CD14-positive monocyte (primary cell): ENCODE measurements around the gene RNF186. TPM values are rescaled to one million over a fixed set of nuclear protein-coding genes. Genes with fewer than 3 reads are reported as not detected.
A peak's percentile ranks its signal among the peaks of the same experiment; 100 is the strongest.

ENCODE experiments used
- DNase-seq, 3 donors: peaks; one replicate each; pipeline ENCODE4 v3.0.0-alpha.2; 2011 to 2022
- H2AFZ ChIP-seq: 2 replicates; pipeline ENCODE4 v1.6.0; 2012; ENCODE audit warnings: mild to moderate bottlenecking, low read depth, low read length, inconsistent platforms; ENCODE audit not compliant: insufficient read depth, poor library complexity, severe bottlenecking
- H3K27ac ChIP-seq, 2 donors: 1 replicate in 1 of 2; 2 replicates in 1 of 2; pipeline ENCODE4 v1.5.1; 2012 to 2013; ENCODE audit warnings: low read length in 2 of 2, control low read depth in 1 of 2, inconsistent platforms in 1 of 2, low read depth in 1 of 2, mild to moderate bottlenecking in 1 of 2
- H3K27me3 ChIP-seq, 2 donors: one replicate each; pipeline versions ENCODE4 v1.6.0 to v1.6.1; 2011 to 2013; ENCODE audit warnings: low read length in 2 of 2; ENCODE audit not compliant: control insufficient read depth in 2 of 2, insufficient read depth in 2 of 2
- H3K36me3 ChIP-seq, 2 donors: replicated peaks in 1 of 2; 1 replicate in 1 of 2; 2 replicates in 1 of 2; pipeline versions ENCODE4 v1.5.1 to v1.6.1; 2012 to 2013; ENCODE audit warnings: low read length in 2 of 2, control low read depth in 1 of 2, inconsistent platforms in 1 of 2, mild to moderate bottlenecking in 1 of 2; ENCODE audit not compliant: insufficient read depth in 2 of 2, control insufficient read depth in 1 of 2
- H3K4me1 ChIP-seq, 2 donors: 1 replicate in 1 of 2; 2 replicates in 1 of 2; pipeline versions ENCODE4 v1.5.1 to v1.6.1; 2012 to 2013; ENCODE audit warnings: low read length in 2 of 2, control low read depth in 1 of 2, inconsistent platforms in 1 of 2, mild to moderate bottlenecking in 1 of 2, moderate library complexity in 1 of 2; ENCODE audit not compliant: insufficient read depth in 2 of 2, control insufficient read depth in 1 of 2
- H3K4me2 ChIP-seq: replicated peaks from 2 replicates; pipeline ENCODE3; 2012; ENCODE audit warnings: low read length, moderate library complexity, mild to moderate bottlenecking; ENCODE audit not compliant: poor library complexity, severe bottlenecking; ENCODE audit errors: extremely low read depth
- H3K4me3 ChIP-seq, 3 experiments: fragments of 200-600 bp in 1 of 3; sonication (generic) in 1 of 3; replicated peaks in 1 of 3; 1 replicate in 2 of 3; 2 replicates in 1 of 3; pipeline ENCODE4 v1.5.1; 2011 to 2013; ENCODE audit warnings: low read length in 3 of 3, mild to moderate bottlenecking in 3 of 3, control low read depth in 2 of 3, low read depth in 2 of 3, inconsistent platforms in 1 of 3, moderate library complexity in 1 of 3
- H3K79me2 ChIP-seq: 2 replicates; pipeline ENCODE4 v1.6.0; 2012; ENCODE audit warnings: mild to moderate bottlenecking, control low read depth, inconsistent platforms, low read length, moderate library complexity; ENCODE audit not compliant: insufficient read depth
- H3K9ac ChIP-seq: 2 replicates; pipeline ENCODE4 v1.6.0; 2017; ENCODE audit warnings: low read length, mild to moderate bottlenecking; ENCODE audit not compliant: insufficient read depth, poor library complexity, severe bottlenecking
- H3K9me3 ChIP-seq, 2 donors: replicated peaks in 1 of 2; 1 replicate in 1 of 2; 2 replicates in 1 of 2; pipeline versions ENCODE4 v1.5.1 to v1.6.1; 2012 to 2013; ENCODE audit warnings: low read length in 2 of 2, control low read depth in 1 of 2; ENCODE audit not compliant: control insufficient read depth in 1 of 2, insufficient read depth in 1 of 2
- H4K20me1 ChIP-seq: 2 replicates; pipeline ENCODE4 v1.6.0; 2012; ENCODE audit warnings: mild to moderate bottlenecking, low read length, control low read depth, moderate library complexity; ENCODE audit not compliant: insufficient read depth
- H3K27ac Mint-ChIP-seq, 7 donors: one replicate each; pipeline ENCODE4 v1.8.0; 2020; ENCODE audit warnings: mild to moderate bottlenecking in 7 of 7, mixed read lengths in 7 of 7, moderate library complexity in 6 of 7, inconsistent platforms in 2 of 7
- H3K27me3 Mint-ChIP-seq, 3 donors: one replicate each; pipeline ENCODE4 v1.8.0; 2021 to 2022; ENCODE audit warnings: low read depth in 3 of 3, mild to moderate bottlenecking in 3 of 3, mixed read lengths in 3 of 3, moderate library complexity in 3 of 3, inconsistent platforms in 1 of 3
- H3K36me3 Mint-ChIP-seq, 2 donors: one replicate each; pipeline ENCODE4 v1.8.0; 2020; ENCODE audit warnings: mixed read lengths in 2 of 2, inconsistent platforms in 1 of 2, mild to moderate bottlenecking in 1 of 2
- H3K4me1 Mint-ChIP-seq: one replicate; pipeline ENCODE4 v1.8.0; 2020; ENCODE audit warnings: mild to moderate bottlenecking, mixed read lengths
- H3K4me3 Mint-ChIP-seq, 2 donors: one replicate each; pipeline ENCODE4 v1.8.0; 2020; ENCODE audit warnings: mild to moderate bottlenecking in 2 of 2, mixed read lengths in 2 of 2, moderate library complexity in 1 of 2
- H3K9me3 Mint-ChIP-seq, 7 donors: one replicate each; pipeline ENCODE4 v1.8.0; 2020 to 2022; ENCODE audit warnings: mixed read lengths in 7 of 7, mild to moderate bottlenecking in 6 of 7, moderate library complexity in 6 of 7, inconsistent platforms in 2 of 7
- CTCF ChIP-seq: fragments of 200-600 bp; IDR thresholded peaks from one replicate; pipeline ENCODE4 v1.8.0; 2022; ENCODE audit warnings: antibody characterized with exemption, mild to moderate bottlenecking
- WGBS: methylation state at CpG from one replicate; pipeline ENCODE4 v1.1.5; 2013; ENCODE audit warnings: missing lambda C conversion rate; ENCODE audit not compliant: insufficient coverage; 5-methylcytosine and 5-hydroxymethylcytosine counted together
- intact Hi-C, 2 donors: fragments of 100-400 bp; cut with micrococcal nuclease; formaldehyde crosslinking; loops; one replicate each; pipeline versions ENCODE4 v1.15.0 to v1.15.1; 2023
- polyA plus RNA-seq, 3 donors: library from polyadenylated mRNA; depleted of rRNA in 1 of 3; unstranded in 2 of 3; stranded (reverse) in 1 of 3; fragments of 300-500 nt in 2 of 3; fragments of >200 nt in 1 of 3; fragmentation: Illumina TruSeq in 2 of 3; gene quantifications; 1 replicate in 2 of 3; 2 replicates in 1 of 3; pipeline ENCODE4 v1.2.3, GENCODE V29; 2012 to 2021

The RNF186 gene
- polyA plus RNA-seq, 3 donors = not detected

GRCh38 chr1:19837866-19838265 is 22.8 kb upstream of the RNF186 start:
- H2AFZ ChIP-seq = no peak overlapping the region
- no peaks in the 10 kb centered on the region for H3K79me2 ChIP-seq
- Mint-ChIP-seq H3K36me3 (no peaks in the 10 kb centered on the region), H3K9me3 (peaks cover 0 to 8% (median 4%) of the 10 kb centered on the region in 7 donors), H3K27me3 (peaks cover 8 to 21% (median 12%) of the 10 kb centered on the region in 3 donors), H3K27ac (peak overlapping the region in 2 of 7 donors; percentile 24 to 78), H3K4me3 (no peak overlapping the region), H3K4me1 (peaks cover 14% of the 10 kb centered on the region)
- H3K27ac ChIP-seq = no peak overlapping the region
- no peaks in the 10 kb centered on the region for H4K20me1 ChIP-seq
- WGBS = no CpG with 5 or more reads among the region's 2 CpGs
- no peak for TF ChIP-seq CTCF
- intact Hi-C loops = no loop called here
- no peak overlapping the region for H3K4me3 ChIP-seq
- no peaks in the 10 kb centered on the region for H3K27me3 ChIP-seq
- H3K9me3 ChIP-seq = no peaks in the 10 kb centered on the region
- no peaks in the 10 kb centered on the region for H3K36me3 ChIP-seq
- no peak overlapping the region for H3K9ac ChIP-seq
- DNase-seq = no peak
- peaks cover 0 to 6% of the 10 kb centered on the region in 2 donors for H3K4me1 ChIP-seq
- H3K4me2 ChIP-seq = no peak overlapping the region

- no peak for TF ChIP-seq CTCF
- Histone ChIP-seq H3K9me3 (no peaks in the 10 kb centered on the region), H3K4me3 (no peak overlapping the region), H4K20me1 (no peaks in the 10 kb centered on the region), H3K27me3 (no peaks in the 10 kb centered on the region), H3K9ac (no peak overlapping the region), H3K36me3 (no peaks in the 10 kb centered on the region), H3K79me2 (no peaks in the 10 kb centered on the region), H3K4me2 (no peak overlapping the region), H2AFZ (no peak overlapping the region), H3K27ac (no peak overlapping the region), H3K4me1 (peaks cover 0 to 6% of the 10 kb centered on the region in 2 donors)
- 100% methylated on average over 1 of the region's 4 CpGs for WGBS
- Mint-ChIP-seq H3K27me3 (peaks cover 8 to 17% (median 14%) of the 10 kb centered on the region in 3 donors), H3K4me1 (peaks cover 14% of the 10 kb centered on the region), H3K4me3 (no peak overlapping the region), H3K36me3 (no peaks in the 10 kb centered on the region), H3K9me3 (peaks cover 4 to 17% (median 10%) of the 10 kb centered on the region in 7 donors), H3K27ac (peak overlapping the region in 1 of 7 donors; percentile 36)
- DNase-seq = no peak
- intact Hi-C loops = no loop called here
Observed at GRCh38 chr1:19835578-19835977, 20.5 kb upstream of the RNF186 start.
